GM21423 (cell line): ENCODE data around the gene IFNL1.
"Not testable (repeated sequence)": the region's sequence is repeated elsewhere in the genome, so short reads cannot be mapped to it uniquely, and the experiment has no call there.

Source experiments
- ATAC-seq: cut with Tn5 transposase; IDR thresholded peaks from one replicate; pipeline ENCODE4 v1.9.1; 2021; ENCODE audit warnings: mild to moderate bottlenecking, moderate library complexity; ENCODE audit not compliant: unreplicated experiment

Gene IFNL1

GRCh38 chr19:39270036-39270871, 26.0 kb upstream of the IFNL1 start:
- no peak for ATAC-seq

- not testable (repeated sequence) for ATAC-seq
These were observed 22.3 kb upstream of the IFNL1 start for GRCh38 chr19:39273859-39274258.

- no peak for ATAC-seq
These were observed 20.6 kb upstream of the IFNL1 start for GRCh38 chr19:39275578-39275977.

GRCh38 chr19:39276740-39277139, 19.5 kb upstream of the IFNL1 start:
- no peak for ATAC-seq

- no peak for ATAC-seq
These were observed 18.6 kb upstream of the IFNL1 start for GRCh38 chr19:39277598-39277997.

DNA sequence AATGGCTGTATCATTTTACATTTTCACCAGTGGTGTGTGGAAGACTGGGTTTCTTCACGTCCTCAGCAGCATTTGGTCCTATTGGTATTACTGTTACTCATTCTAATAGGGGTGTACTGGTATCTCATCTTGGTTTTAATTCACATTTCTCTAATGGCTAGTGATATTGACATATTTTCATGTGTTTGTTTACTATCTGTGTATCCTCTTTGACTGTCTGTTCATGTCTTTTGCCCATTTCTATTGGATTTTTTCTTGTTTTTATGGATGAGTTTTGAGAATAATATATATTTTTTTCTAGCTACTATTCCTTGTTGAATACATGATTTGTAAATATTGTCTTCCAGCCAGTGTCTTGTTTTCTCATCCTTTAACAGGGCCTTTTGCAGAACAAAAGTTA, 14.2 kb upstream of the IFNL1 start:
- no peak for ATAC-seq

DNA sequence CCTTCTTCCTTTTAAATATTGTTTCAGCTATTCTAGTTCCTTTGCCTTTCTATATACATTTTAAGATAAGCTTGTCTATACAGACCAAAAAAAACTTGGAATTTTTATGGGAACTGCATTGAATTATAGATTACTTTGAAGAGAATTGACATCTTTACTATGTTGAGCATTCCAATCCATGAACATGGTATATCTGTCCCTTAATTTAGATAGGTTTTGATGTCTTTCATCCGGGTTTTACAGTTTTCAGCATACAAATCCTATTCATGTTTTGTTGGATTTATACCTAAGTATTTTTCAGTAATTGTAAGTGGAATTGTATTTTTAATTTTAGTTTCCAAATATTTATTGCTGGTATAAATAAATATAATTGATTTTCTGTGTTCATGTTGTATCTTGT, 12.2 kb upstream of the IFNL1 start:
- ATAC-seq: no peak

GRCh38 chr19:39293394-39293793, 2.8 kb upstream of the IFNL1 start:
- ATAC-seq: no peak

DNA sequence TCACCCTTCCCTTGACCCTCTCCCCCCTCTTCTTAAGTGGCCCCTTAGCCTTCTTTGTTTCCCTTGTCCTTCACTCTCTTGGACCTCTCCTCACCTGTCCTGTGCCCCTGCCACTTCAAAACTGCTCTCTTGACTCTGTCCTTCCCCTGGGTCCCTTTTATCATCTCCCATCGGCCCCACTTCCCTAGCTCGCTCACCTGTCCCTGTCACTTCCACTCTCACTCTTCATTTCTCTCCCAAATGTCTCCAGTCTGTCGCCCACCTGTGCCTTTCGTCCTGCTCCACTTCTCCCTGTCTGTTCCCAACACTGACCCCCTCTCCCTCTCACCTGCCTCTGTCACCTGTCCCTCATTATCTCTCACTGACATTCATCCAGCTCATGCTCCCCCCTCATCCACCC, 699 bp downstream of the IFNL1 start:
- ATAC-seq: no peak

GRCh38 chr19:39297931-39298634, 1.9 kb downstream of the IFNL1 start:
- no peak for ATAC-seq

- no peak for ATAC-seq
These were observed 3.2 kb downstream of the IFNL1 start for GRCh38 chr19:39299404-39299803.

DNA sequence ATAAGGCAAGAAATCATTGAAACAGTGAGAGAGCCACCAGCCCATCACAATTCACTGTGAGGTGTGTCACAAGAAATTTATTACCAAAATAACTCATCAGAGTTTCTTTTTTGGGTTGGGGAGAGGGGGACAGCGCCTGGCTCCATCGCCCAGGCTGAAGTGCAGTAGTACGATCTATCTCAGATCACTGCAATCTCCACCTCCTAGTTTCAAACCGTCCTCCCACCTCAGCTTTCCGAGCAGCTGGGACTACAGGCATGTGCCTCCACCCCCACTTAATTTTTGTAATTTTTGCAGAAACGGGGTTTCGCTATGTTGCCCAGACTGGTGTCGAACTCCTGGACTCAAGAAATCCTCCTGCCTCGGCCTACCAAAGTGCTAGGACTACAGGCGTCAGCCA, 3.6 kb downstream of the IFNL1 start:
- ATAC-seq: no peak

DNA sequence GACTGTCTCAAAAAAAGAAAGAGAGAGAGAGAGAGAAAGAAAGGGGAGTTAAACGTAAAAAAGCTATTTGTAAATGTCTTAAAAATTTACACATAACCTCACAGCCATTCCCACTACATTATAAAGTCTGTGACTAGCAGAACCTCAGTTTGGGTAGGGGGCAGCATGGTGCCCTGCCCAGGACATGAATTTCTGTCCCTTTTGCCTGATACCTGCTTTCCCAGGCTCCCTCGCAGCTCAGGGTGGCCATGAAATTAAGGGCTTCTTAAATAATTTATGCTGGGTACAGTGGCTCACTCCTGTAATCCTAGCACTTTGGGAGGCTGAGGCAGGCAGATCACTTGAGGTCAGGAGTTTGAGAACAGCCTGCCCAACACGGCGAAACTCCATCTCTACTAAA, 4.8 kb downstream of the IFNL1 start:
- no peak for ATAC-seq

- ATAC-seq: no peak
These were observed 5.4 kb downstream of the IFNL1 start for GRCh38 chr19:39301562-39301961.

DNA sequence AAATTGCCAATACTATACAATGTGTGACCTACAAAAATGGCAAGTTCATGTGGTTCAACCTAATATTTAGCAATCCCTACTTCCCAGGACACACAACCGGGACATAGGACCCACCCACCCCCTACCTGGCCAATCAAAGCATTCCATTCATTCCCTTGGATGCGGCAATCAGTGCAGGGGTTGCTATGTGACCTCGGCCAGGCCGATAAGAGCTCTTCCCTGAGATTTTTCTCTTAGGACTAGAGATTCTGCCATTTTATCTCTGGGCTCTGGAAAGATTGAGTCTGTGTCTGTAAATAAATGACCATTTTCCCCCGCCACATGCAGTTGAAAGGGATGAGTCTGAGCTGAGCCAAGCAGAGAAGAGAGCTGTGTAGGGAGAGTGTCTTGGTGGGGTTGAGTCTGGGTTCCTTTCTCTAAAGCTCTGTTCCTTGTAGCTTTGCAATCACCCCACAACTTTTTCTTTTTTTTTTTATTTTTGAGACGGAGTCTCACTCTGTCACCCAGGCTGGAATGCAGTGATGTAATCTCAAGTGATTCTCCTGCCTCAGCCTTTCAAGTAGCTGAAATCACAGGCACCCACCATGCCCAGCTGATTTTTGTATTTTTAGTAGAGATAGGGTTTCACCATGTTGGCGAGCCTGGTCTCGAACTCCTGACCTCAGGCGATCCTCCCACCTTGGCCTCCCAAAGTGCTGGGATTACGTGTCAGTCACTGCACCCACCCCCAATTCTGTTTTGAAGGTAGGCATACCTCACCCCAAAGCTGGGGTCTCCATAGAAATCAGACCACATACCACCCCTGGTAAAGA, 7.4 kb downstream of the IFNL1 start:
- no peak for ATAC-seq

- ATAC-seq: no peak
These were observed 7.9 kb downstream of the IFNL1 start for GRCh38 chr19:39304185-39304513.

DNA sequence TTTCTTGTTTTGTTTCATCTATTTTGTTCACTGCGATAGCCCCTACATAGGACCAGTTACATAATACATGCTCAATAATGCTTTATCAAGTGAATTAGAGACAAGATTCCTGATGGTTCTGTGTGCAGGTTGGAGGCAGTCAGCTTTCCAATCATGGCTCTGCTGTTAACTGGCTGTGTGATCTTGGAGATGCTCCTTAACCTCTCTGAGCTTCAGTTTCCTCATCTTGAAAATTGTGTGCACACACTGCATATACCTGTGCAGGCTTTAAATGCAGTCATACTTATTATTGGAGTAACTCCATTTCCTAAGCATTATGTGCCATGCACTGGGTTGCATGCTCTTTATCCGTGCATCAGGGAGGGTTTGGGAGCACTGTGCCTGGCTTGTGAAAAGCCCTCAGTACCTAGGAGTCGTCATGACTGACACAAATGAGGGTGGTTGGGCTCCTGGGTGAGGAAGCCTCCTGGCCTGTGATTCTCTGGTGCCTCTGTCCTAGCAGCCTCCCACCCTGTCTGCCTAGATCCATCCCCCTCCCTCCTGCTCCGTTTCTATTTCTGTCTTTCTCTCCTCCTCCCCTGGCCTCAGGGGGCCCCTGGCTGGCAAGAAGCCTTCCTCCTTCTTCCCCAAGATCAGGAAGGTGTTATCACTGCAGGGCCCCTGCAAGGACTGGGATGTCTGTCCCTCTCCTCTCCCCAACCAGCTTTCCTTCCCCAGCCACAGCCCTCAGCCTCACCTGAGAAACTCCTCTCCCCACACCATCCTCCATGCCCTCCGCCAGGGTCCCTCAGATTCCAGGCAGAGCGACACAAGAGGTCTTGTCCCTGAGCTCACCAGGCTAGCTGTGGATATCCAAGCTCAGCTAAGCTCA, 8.7 kb downstream of the IFNL1 start:
- ATAC-seq: no peak

DNA sequence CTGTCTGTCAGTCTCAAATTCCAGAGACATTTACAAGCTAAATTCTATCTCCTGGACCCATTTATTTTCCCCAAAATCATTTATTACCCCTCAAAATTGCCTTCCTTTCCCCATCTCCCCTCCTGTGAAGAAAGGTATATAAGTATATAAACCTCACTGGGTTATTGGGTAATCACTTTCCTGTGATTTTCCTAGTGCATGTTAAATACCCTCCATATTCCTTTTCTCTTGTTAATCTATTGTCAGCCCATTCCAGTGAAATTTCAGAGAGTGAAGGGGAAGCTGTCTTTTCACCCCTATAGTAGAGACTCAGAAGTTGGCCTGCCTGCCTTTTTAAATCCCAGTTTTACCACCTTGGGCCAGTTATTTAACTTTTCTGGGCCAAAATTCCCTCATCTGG, 9.9 kb downstream of the IFNL1 start:
- ATAC-seq: no peak

GRCh38 chr19:39307046-39307821, 11.0 kb downstream of the IFNL1 start:
- no peak for ATAC-seq
